B cell (primary cell): ENCODE data around the gene CGB3.
"Not testable (repeated sequence)": the region's sequence is repeated elsewhere in the genome, so short reads cannot be mapped to it uniquely, and the experiment has no call there.

ENCODE experiments used
- EZH2 ChIP-seq: IDR thresholded peaks from 2 replicates; pipeline ENCODE4 v1.6.1; 2012; ENCODE audit warnings: borderline replicate concordance, low read depth, mild to moderate bottlenecking, moderate library complexity, low read length; ENCODE audit not compliant: insufficient read depth, poor library complexity, severe bottlenecking
- TF ChIP-seq, protein P1 (sequence below): fragments of 200-600 bp; IDR thresholded peaks from one replicate; pipeline ENCODE4 v1.8.0; 2022; ENCODE audit warnings: antibody characterized with exemption, mild to moderate bottlenecking

DNA sequence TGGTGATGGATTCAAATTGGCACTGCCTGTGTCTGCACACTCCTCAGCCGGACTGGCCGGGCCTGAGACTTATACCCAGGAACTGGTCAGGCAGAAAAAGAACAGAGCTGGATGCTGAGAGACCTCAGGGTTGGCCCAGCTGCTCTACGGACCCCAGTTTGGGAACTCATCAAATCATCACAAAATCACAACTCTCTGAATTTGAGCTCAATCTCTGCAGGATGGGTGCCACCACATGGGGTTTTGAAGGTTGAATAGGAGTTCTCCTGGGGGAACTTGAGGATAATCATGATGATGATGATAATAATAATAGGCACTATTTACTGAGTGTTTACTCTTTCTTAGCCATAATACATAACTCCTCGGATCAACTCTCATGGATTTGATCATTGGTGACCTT, 18.5 kb upstream of the CGB3 start:
- TF ChIP-seq, protein P1, sequence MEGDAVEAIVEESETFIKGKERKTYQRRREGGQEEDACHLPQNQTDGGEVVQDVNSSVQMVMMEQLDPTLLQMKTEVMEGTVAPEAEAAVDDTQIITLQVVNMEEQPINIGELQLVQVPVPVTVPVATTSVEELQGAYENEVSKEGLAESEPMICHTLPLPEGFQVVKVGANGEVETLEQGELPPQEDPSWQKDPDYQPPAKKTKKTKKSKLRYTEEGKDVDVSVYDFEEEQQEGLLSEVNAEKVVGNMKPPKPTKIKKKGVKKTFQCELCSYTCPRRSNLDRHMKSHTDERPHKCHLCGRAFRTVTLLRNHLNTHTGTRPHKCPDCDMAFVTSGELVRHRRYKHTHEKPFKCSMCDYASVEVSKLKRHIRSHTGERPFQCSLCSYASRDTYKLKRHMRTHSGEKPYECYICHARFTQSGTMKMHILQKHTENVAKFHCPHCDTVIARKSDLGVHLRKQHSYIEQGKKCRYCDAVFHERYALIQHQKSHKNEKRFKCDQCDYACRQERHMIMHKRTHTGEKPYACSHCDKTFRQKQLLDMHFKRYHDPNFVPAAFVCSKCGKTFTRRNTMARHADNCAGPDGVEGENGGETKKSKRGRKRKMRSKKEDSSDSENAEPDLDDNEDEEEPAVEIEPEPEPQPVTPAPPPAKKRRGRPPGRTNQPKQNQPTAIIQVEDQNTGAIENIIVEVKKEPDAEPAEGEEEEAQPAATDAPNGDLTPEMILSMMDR: not testable (repeated sequence)
- not testable (repeated sequence) for TF ChIP-seq EZH2
